BLaER1 treated with 17β-estradiol and CSF1 and Interleukin-3, amounts not matched to agents 10 nM and 100 nM (cell line): ENCODE measurements around the gene CST9.

Experiments
- H3K27ac ChIP-seq, 11 experiments: shearing (Covaris generic); formaldehyde crosslinking; 2 replicates each; pipeline ENCODE4 v1.8.1; 2022
- H3K27me3 ChIP-seq, 11 experiments: shearing (Covaris generic); formaldehyde crosslinking; 2 replicates each; pipeline ENCODE4 v1.8.1; 2022
- H3K36me3 ChIP-seq, 11 experiments: shearing (Covaris generic); formaldehyde crosslinking; 2 replicates each; pipeline ENCODE4 v1.8.1; 2022
- H3K4me1 ChIP-seq, 10 experiments: shearing (Covaris generic); formaldehyde crosslinking; 2 replicates each; pipeline ENCODE4 v1.8.1; 2022
- H3K4me2 ChIP-seq, 11 experiments: shearing (Covaris generic); formaldehyde crosslinking; 2 replicates each; pipeline ENCODE4 v1.8.1; 2022
- H3K4me3 ChIP-seq, 10 experiments: shearing (Covaris generic); formaldehyde crosslinking; 2 replicates each; pipeline ENCODE4 v1.8.1; 2022
- H3K9ac ChIP-seq, 11 experiments: shearing (Covaris generic); formaldehyde crosslinking; 2 replicates each; pipeline ENCODE4 v1.8.1; 2022
- H3K9me3 ChIP-seq, 11 experiments: shearing (Covaris generic); formaldehyde crosslinking; replicated peaks in 1 of 11; 2 replicates each; pipeline ENCODE4 v1.8.1; 2022
- H4K20me1 ChIP-seq, 11 experiments: shearing (Covaris generic); formaldehyde crosslinking; 2 replicates each; pipeline ENCODE4 v1.8.1; 2022
- Cebpa-rat ChIP-seq, 11 experiments: shearing (Covaris generic); IDR thresholded peaks; 2 replicates each; pipeline ENCODE4 v1.8.1; 2022

The CST9 gene

DNA sequence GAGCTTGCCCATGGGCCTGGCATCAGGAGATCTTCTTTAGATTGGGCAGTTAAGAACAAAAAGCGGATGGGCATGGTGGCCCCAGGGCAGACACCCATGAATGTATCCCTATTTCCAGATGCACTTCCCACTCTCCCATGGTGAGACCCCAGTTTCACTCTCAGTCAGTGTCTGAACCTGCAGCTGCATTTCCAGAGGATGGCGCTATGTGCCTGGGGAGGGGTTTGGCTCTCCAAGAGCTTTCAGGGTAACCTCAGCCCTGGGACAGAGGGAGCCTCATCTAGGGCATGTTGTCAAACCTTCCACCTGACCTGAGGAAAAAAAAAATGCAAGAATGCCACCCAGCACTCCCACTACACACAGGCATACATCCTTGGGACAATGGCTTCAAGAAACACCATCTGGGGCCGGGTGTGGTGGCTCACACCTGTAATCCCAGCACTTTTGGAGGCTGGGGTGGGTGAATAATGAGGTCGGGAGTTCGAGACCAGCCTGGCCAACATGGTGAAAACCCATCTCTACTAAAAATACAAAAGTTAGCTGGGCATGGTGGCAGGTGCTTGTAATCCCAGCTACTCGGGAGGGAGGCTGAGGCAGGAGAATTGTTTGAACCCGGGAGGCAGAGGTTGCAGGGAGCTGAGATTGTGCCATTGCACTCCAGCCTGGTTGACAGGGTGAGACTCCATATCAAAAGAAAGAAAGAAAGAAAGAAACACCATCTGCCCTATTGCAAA, 39.4 kb downstream of the CST9 start:
- Histone ChIP-seq H3K27me3 (no peaks in the 10 kb centered on the region), H3K36me3 (no peaks in the 10 kb centered on the region), H3K9me3 (peaks cover 17 to 23% (median 21%) of the 10 kb centered on the region in 11 experiments), H3K9ac (no peak overlapping the region), H3K4me3 (no peak overlapping the region), H3K4me2 (no peak overlapping the region), H3K27ac (no peak overlapping the region), H3K4me1 (no peaks in the 10 kb centered on the region), H4K20me1 (no peaks in the 10 kb centered on the region)
- no peak for TF ChIP-seq Cebpa-rat (IDR thresholded peaks at IDR 0.05)

DNA sequence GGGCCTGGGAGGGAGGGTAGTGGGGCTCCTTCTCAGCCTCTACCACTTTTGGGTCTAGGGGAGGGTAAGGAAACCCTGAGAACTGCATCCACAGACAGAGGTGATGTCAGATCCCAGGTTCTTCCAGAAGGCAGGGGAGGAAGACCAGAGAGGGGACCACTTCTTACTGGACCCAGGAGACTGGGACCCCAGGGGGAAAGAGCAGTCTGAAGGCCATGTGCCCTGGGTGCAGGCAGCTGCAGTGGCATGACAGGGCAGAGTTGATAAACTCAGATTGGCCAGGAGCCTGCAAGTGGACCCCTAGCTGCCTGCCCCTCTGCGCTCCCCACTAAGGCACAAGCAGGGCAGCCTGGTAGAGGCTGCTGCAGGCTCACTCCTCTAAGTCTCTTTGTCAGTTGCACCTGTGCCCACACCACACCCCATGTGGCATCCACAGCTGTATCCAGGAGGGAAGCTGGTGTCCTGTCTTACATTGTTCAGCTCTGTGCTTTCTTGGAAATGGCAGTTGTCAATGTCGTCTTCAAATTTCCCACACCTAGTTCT, 40.1 kb downstream of the CST9 start:
- Histone ChIP-seq H3K9me3 (peaks cover 22 to 28% (median 27%) of the 10 kb centered on the region in 11 experiments), H3K4me3 (no peak overlapping the region), H3K27ac (no peak overlapping the region), H3K27me3 (no peaks in the 10 kb centered on the region), H3K36me3 (no peaks in the 10 kb centered on the region; a peak in 1 of 22 replicates), H4K20me1 (no peaks in the 10 kb centered on the region), H3K4me1 (no peaks in the 10 kb centered on the region), H3K9ac (no peak overlapping the region), H3K4me2 (no peak overlapping the region)
- no peak for TF ChIP-seq Cebpa-rat (IDR thresholded peaks at IDR 0.05)

DNA sequence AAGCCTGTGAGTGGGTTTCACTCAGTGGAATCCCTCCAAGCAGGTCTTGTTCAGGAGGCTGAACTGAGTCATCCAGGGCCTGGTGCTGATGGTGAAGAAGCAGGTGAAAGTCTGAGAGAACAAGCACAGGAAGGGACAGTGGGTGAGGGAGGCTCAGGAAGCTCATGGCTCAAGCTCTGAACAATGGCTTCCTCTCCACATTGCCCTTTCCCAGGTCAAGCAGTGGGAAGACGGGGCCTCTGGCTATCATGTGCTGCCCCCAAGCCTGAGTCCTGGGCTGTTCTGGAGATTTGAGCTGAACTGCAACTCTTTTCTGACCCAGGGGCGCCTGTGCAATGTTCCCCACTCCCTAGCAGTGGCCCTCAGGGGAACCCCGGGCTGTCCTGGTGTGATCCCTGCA, 40.8 kb downstream of the CST9 start:
- Histone ChIP-seq H3K9ac (no peak overlapping the region), H3K4me2 (no peak overlapping the region), H3K27me3 (no peaks in the 10 kb centered on the region), H3K9me3 (peaks cover 29 to 35% (median 33%) of the 10 kb centered on the region in 11 experiments), H3K27ac (no peak overlapping the region), H3K36me3 (no peaks in the 10 kb centered on the region; a peak in 1 of 22 replicates), H3K4me3 (no peak overlapping the region), H3K4me1 (no peaks in the 10 kb centered on the region), H4K20me1 (no peaks in the 10 kb centered on the region)
- TF ChIP-seq Cebpa-rat (IDR thresholded peaks at IDR 0.05) = no peak

DNA sequence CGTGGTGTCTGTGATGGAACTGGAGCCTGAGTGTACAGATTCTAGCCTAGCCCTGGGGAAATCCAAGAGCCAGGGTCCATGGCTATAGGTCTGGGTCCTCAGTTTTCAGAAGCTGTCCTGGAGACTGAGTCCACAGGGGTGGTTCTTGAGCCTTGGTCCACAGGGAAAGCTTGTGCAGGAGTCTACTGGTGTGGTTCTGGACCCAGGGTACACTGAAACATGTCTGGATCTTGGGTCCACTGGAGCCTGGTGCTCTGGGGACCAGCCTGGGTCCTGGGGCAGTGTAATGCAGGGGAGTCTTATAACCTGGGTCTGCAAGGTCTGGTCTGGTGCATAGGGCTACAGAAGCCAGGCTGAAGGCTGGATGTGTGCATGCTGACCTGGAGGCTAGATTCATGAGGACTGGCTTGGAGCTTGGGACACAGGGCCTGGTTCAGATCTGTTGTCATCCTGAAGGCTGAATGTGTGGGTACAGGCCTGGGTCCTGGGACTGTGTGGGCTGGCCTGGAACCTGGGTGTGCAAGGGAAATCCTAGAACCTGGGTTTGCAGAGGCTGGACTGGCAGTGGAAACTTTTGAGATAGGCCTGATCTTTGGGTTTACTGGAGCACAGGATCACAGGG, 42.9 kb downstream of the CST9 start:
- Histone ChIP-seq H3K4me1 (no peaks in the 10 kb centered on the region), H3K4me3 (no peak overlapping the region), H3K9me3 (peaks cover 35 to 55% (median 44%) of the 10 kb centered on the region in 11 experiments), H3K27me3 (no peaks in the 10 kb centered on the region), H3K4me2 (no peak overlapping the region), H3K36me3 (no peaks in the 10 kb centered on the region; a peak in 1 of 22 replicates), H3K27ac (no peak overlapping the region), H4K20me1 (no peaks in the 10 kb centered on the region), H3K9ac (no peak overlapping the region)
- no peak for TF ChIP-seq Cebpa-rat (IDR thresholded peaks at IDR 0.05)

DNA sequence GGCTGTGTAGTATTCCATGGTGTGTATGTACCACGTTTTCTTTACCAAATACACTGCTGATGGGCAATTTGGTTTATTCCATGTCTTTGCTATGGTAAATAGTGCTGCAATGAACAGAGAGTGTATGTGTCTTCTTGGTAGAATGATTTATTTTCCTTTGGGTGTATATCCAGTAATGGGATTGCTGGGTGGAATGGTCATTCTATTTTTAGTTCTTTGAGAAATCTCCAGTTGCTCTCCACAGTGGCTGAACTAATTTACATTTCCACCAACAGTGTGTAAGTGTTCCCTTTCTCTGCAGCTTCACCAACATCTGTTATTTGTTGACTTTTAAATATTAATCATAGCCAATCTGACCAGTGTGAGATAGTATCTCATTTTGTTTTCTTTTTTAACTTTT, 51.3 kb downstream of the CST9 start:
- Histone ChIP-seq H3K9me3 (peaks cover 9 to 25% (median 13%) of the 10 kb centered on the region in 11 experiments; a peak in 16 of 22 replicates), H3K27ac (no peak overlapping the region), H3K4me1 (no peaks in the 10 kb centered on the region), H3K4me2 (no peak overlapping the region), H3K4me3 (no peak overlapping the region), H4K20me1 (no peaks in the 10 kb centered on the region), H3K9ac (no peak overlapping the region), H3K27me3 (no peaks in the 10 kb centered on the region), H3K36me3 (no peaks in the 10 kb centered on the region)
- no peak for TF ChIP-seq Cebpa-rat (IDR thresholded peaks at IDR 0.05)
